ENCODE data around the gene TBCD.

- TF ChIP-seq, protein P1, sequence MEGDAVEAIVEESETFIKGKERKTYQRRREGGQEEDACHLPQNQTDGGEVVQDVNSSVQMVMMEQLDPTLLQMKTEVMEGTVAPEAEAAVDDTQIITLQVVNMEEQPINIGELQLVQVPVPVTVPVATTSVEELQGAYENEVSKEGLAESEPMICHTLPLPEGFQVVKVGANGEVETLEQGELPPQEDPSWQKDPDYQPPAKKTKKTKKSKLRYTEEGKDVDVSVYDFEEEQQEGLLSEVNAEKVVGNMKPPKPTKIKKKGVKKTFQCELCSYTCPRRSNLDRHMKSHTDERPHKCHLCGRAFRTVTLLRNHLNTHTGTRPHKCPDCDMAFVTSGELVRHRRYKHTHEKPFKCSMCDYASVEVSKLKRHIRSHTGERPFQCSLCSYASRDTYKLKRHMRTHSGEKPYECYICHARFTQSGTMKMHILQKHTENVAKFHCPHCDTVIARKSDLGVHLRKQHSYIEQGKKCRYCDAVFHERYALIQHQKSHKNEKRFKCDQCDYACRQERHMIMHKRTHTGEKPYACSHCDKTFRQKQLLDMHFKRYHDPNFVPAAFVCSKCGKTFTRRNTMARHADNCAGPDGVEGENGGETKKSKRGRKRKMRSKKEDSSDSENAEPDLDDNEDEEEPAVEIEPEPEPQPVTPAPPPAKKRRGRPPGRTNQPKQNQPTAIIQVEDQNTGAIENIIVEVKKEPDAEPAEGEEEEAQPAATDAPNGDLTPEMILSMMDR (conservative IDR thresholded peaks at IDR 0.05; ENCODE audit: low read depth, low read length), result no peak
- no peak for TF ChIP-seq EZH2 (IDR thresholded peaks at IDR 0.05; ENCODE audit: low read length, unreplicated experiment)
- no peak for TF ChIP-seq EZH2phosphoT487 (IDR thresholded peaks at IDR 0.05; ENCODE audit: borderline replicate concordance, low read length)
These were observed 42.0 kb upstream of the TBCD start for GRCh38 chr17:82709676-82710498.
